GM18499 (cell line): ENCODE measurements around the gene ADCY5.

Experiments
- ATAC-seq: cut with Tn5 transposase; IDR thresholded peaks from one replicate; pipeline ENCODE4 v1.9.1; 2021; ENCODE audit warnings: moderate number of reproducible peaks; ENCODE audit not compliant: insufficient read depth, unreplicated experiment

The ADCY5 gene

DNA sequence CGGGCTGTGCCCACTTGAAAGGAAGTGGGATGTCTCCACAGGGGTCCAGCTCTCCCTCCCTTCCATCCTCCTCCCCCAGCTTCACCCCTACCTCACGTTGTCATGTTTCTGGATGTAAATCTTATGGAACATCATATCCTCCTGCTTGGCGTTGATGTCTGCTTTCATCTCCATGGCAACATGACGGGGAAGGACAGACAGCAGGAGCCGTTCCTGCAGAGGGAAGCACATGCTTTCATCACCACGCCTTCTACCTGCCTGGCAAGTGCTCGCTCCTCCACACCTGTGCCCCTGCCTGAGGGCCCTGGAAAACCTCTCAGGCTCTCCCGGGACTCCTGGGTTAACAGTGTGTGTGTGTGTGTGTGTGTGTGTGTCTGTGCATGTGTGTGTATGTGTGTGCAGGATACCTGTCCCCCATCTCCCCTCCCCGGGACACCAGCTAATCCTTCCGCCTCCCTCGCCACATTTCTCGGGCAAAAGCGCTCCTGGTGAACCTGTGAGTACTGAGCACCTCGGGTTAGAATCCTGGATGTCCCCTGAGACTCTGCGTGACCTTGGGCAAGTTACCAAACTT, 101.1 kb downstream of the ADCY5 start:
- ATAC-seq = no peak

DNA sequence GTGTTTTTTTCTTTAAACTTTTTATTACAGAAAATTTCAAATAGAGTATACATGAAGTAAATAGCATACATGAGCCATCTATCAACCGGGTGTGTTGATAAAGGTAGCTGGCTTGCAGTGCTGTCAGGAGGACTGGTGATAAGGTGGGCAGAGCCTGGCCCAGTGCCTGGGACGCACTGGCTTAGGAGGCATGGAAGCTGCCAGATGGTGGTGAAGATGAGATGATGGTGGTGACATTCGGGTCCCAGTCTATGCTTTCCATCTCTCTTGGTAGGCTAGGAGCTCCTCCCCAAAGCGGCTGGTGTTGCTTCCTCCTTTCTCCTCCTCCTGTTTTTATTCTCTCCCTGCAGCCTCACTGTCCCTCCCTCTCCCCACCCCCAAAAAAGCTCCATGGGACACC, 101.7 kb downstream of the ADCY5 start:
- ATAC-seq = no peak

DNA sequence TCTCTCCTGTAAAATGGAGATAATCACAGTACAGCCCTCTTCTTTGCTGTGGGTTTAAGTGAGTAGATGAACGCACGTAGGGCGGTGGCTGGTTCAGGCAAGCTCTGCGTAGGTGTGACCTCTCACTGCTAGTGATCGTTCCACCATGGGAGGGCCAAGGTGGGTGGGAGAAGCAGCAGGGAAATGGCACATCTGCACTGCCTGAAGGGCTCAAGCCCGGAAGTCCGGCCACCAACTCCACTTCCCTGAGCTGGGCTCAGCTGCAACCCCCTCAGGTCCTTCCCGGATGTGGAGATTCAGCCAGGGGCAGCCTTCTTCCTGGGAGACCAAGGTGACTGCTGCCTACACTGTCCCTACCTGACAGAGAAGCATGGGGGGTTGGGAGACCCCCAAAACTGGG, 102.9 kb downstream of the ADCY5 start:
- no peak for ATAC-seq

DNA sequence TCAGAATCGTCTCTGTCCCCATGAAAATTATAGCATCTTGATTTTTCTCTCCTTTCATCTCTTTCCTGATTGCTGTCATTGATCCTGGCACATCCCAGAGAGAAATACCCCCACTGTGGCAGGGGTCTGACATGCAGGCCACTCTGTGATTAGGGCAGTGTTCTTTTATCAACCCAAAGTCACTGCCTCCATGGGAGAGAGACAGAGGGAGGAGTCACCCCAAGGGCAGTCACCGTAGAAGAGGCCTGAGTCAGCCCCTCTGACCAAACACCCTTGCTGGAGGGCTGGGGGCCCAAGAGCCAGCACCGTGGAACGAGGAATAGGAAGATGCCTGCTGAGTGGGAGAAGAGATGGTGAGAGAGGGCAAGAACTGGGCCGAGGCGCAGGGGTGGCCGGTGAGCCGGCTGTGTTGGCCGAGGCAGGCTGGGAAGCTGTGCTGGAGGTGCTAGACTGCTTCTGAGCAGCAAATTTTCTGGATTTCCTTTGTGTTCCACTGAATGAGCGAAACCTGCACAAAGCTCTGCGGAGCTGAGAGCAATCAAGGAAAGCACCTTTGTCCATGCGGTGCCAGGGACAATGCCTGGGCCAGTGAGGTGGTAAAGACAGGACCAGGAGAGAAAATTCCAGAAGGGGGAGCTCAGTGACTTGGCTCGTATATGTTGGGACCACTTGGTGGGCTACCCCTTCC, 103.8 kb downstream of the ADCY5 start:
- no peak for ATAC-seq

DNA sequence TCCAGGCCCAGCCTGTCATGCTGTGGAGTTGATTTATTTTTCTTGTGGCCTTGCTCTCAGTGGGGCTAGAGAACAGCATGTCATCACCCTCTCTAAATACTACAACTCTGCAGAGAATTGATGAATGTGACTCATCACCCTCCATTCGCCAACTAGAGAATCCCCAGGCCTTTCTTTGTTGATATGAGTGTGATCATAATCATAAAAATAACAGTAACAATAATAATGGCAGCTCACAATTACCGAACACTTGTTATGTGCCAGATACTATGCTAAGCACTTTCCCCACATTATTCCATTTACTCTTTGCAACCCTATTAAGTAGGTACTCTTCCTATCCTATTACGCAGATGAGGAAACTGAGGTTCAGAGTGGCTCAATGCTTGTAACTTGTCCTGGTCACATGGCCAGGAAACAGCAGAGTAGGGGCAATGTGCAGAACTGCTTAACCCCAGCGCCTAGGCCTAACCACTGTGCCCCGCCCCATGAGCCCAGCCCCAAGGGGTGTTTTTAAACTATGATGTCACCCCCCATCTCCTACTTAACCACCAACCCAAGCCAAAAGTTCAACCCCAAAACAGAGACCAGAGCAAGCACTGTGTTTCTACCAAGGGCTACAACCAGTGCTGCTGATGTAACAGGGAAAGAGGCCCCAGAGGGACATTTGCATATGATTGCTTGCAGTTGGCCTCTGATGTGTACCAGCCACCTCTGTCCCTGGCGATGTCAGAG, 104.5 kb downstream of the ADCY5 start:
- peak; percentile 72 for ATAC-seq

DNA sequence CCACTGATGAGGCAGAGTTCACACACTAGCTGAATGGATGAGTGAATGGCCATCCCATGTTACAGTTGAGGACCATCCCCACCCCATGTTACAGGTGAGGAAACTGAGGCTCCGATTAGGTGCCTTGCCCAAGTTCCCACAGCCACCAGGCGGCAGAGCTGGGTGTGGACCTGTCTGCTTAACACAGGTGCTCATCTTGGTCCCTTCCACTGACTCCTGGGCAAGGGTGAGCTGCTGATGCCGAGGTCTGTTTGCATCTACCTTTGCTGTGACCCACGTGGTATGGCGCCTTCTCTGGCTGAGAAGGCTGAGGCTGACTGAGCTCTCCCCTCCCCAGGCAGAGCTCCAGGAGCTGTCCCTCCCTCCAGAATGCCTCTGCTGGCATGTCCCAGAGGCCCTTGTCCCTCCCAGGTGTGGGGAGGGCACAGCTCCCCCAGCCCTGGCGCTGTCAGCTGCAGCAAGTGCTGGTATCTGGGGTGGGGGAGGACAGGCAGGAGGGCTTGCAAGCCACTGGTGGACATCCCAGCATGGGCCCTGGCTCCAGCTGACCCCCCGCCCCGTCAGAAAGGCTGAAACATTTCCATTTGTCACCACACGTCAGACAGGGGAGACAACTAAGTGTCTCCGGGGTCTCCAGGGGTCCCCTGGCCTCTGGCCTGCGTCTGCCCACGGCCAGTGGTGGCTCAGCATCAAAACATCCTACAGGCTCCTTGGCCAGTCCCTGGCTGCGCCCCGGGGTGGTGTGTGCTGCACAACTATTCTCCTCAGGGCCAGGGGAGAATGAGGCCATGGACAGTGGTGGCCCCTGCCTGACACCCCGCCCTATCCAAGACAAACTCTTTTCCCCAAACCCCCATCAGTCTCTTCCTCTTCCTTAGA, 105.4 kb downstream of the ADCY5 start:
- no peak for ATAC-seq

DNA sequence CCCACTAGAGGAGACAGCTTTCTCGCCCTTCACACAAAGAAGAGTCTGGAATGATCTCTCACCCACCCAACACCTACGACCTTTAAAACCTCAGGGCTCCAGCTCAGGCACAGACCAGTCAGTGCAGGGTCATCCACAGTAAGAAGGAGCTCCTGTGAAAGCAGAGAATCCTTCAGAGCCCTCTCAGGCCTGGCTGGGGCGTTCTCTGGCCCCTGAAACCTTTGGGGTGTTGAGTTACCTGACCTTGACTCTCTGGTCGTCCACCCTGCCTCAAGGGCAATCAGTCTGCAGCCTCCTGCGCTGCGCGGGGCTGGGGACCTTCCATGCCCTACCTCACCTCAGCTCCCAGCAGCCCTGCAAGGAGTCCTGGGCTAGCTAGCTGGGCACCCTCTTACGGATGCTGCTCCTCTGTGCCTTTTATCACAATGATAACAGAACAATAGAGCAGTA, 106.2 kb downstream of the ADCY5 start:
- ATAC-seq = no peak

DNA sequence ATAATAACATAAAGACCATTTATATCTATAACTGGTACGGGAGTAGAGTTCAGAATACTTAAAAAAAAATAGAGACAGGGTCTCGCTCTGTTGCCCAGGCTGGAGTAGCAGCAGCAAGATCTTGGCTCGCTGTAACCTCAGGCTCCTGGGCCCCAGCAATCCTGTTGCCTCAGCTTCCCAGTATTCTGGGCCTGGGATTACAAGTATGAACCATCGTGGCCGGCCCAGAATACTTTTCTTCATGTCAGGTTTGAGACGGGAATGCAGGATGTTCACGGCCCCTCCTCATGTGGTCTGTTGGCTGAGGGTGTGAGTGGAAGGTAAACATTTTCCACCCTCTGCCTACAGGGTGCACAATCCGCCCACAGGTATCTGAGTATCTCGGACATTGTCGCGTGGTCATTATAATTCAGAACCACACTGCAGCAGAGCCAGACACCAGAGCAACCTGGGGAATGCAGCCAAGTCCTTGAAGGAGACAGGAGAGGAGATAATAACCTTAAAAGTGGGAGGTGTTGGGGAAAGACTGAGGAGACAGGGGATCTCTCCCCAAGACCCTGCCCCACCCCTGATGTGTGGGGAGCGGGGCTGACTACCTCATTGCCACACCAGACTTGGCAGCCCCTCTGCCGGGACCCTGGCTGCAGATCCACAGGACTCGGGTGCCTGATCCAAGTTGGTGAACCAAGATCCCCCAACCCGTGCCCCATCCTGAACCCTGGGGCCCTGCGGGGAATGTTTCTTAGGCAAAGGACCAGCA, 106.8 kb downstream of the ADCY5 start:
- ATAC-seq = no peak

DNA sequence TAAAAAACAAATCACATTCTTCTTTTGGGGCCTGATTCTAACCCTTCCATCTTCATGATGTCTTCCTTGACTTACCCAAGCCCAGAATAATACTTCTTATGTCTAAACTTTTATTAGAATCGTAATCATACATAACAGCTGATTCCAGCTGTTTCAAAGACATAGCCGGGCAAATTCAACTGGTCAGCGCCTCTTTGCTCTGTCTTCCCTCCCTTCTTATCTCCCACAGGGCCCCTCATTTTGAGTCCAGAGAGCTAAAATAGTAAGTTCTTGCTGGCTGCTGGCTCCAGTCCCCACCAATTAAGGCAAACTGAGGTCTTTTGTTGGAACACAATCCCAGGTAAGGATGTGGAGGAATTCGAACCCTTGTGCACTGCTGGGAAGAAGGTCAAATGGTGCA, 108.6 kb downstream of the ADCY5 start:
- ATAC-seq = no peak

DNA sequence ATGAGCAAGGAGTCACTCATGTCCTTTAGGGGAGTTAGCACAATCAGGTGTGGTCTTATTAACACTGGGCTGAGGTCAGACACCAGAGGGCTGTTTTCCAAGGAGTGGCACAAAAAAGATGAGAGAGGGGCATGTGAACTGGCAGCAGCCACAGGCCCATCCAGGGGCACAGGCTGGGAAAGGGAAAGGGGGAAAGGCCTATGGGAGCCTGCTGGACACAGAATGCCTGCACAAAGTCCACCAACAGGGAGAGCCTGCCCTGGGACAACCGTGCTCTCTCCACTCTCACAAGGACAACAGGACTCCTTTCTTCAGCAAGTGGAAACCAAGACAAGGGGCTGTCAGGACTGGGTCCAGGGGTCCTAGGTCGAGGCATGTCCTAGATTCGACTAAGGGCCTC, 109.6 kb downstream of the ADCY5 start:
- no peak for ATAC-seq

DNA sequence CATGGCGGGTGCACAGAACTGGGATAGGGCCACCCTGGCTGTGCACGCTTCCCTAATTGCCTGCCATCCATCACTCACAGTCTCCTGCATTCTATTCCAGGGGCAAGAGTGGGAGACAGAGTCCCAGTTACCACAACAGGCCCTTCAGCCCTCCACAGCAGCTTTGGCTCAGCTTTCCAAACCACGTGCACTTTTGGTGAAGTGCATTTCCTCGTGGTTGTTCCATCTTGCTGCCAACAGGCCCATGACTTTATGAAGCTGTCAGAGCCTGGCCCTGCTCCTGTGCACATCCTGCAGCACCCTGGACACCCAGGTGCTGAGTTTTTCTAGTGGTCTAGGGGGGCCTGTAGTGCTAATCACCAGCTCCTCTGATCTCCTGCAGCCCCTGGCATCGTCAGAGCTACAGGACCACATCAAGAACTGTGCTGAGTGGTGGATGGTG, 110.2 kb downstream of the ADCY5 start:
- no peak for ATAC-seq

DNA sequence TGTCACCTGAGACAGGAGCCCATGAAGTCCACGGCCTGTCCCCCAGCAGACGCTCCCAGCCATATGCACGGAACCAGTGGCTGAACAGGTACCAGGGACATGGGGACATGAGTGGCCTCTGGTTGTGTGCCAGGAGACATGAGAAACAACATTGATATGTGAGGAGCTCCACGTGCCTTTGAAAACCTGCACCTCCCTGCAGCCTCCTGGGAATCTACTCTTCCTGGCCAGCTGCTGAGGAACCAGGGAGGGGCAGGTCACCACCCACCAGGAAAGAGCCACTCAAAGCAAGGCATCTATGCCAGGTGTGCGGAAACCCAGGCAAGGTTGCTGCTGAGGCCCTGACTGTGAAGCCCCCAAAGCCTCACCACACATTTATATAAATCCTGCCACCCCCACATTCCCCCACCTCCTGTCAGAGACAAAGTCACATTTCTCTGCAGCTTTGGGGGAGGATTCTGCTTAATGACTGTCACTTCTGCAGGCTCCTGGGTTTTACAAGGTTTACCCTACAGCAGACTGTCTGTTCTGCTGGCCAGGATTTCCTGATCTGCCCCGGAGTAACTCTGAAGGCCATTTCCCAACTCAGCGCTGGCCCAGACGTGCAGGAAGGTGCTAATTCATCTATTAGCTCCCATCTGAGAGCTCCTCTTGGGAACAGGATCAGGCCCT, 110.8 kb downstream of the ADCY5 start:
- no peak for ATAC-seq

DNA sequence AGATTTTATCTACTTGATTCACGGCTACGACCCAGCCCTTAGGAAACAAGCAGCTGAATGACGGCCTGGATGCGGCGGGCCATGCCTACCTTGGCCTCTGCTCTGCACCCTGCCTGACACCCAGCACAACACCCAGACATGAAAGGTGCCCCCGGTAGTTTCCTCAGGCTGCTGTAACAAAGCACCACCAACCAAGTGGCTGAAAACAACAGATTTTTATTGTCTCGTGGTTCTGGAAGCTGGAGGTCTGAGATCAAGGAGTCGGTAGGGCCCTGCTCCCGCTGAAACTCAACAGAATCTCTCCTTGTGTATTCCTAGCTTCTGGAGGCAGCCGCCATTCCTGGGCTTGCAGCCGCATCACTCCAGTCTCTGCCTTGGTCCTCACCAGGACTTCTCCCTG, 111.7 kb downstream of the ADCY5 start:
- no peak for ATAC-seq

DNA sequence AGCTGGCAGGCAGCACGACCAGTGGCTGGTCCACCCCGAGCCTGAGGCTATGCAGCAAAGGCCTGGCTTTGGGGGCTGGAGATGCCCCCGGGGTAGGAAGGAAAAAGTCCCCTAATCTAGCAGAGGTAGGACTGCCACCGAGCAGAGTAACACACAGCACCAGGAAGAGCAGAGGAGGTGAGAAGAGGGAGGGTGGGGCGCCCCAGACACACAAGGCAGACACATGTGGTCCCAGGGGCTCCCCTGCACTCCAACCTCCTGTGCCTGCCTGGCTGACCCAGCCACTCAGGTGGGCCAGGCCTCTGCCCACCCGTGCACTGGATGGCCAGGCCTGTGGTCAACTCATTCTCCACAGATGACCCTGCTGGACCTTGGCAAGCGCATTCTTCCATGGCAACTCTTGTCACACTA, 112.4 kb downstream of the ADCY5 start:
- no peak for ATAC-seq

DNA sequence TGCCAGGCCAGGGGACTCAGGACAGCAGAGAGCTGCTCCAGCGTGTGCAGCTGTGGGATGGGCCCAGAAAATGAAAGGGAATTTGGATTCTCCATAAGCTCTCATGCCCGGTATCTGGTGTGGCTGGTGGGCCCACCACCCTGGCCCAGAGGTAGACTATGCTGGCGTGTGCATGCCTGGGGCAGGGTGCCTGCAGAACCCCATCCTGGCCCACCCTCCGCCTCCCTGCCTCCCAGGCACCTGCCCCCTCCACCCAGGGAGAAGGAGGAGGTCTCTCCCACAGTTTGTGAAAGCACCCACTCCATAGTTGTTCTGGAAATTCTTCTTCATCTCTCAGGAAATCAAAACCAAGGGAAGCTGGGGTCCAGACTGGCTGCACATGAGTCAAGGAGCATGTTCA, 112.9 kb downstream of the ADCY5 start:
- ATAC-seq = no peak

DNA sequence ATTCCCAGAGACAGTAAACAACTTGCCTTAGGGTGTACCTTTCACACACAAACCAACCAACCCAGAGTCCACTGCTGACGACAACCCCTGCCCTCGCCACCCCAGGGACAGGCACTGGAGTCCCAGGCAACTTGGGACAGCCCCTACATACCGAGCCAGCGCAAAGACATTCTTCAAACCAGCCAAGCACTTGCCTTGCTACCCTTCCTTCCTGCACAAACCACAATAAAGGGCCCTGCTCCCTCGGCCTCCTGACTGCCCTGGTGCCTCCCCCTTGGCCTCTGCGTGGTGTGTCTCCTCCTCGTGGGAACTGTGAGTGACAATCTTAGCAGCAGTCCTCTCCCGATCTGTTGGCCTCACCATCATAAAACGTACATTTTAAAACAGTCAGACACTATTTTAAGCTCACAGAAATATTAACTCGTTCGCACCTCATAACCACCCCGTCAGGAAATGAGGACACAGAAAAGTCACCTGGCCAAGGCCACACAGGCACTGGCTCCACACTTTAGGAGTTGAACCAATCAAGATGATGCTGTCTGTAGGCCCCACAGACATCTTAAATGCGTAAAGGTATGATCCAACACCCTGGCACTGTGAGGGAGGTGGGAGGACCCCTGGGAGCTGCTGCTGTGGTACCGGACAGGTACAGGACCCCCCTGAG, 113.8 kb downstream of the ADCY5 start:
- no peak for ATAC-seq

DNA sequence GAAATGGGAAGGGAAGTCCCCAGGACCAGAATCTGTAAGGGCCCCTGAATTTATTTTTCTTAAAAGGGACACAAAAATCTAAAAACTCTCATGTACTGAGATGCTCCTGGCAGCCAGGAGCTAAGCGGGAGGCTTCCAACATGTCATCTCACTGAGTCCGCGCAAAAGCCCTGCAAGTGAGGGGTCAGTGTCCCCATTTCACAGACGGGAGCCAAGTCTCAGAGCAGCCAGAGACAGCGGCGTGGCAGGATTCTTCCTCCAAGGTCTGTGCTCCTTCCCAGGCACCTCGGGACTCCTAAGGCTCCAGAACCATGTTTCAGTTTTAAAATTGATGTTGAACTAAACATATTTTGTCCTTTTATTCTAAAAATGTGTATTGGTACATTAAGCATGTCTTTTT, 114.8 kb downstream of the ADCY5 start:
- ATAC-seq = no peak

DNA sequence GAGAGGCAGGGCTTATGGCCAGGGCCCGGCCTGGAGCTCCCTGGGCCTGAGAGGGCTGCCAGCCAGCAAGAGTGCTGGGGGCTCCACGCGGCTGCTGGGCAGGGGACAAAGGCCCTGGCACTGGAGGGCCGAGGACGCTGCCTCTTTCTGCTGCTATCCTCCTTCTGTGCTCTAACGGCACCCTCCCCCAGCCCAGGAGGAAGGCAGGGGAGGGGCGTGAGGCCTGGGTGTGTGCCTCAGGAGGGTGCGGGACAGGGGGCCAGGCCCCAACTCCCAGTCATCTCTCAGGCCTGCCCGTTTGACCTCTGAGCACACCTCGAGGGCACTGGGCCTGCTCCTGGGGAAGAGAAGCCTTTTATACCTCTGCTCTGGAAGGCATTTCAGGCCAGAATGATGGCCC, 115.5 kb downstream of the ADCY5 start:
- no peak for ATAC-seq

DNA sequence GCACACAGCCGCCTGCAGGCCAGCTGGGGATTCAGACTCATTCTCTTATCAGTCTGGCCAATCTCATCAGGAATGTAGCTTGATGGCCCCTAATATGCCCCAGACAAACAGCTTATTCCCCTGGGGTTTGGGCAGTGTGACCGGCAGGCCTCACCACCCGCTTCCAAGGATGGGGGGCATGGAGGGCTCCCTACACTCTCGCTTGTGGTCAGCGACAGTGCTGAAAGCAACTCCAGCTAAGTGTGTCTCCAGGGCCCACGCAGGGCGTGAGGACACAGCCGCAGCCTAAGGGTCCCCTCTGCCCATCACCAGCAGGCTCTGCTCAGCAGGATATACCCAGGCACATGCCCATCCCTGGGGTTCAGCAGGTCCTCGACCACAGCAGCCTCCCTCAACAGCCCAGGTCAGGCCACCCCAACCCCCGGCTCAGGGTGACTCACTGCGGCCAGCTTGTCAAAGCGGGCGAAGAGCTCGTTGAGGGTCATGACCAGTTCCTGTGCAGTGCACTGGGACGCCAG, 116.7 kb downstream of the ADCY5 start:
- ATAC-seq = no peak
